Aorta (tissue), 5 donors: ENCODE data around the gene FMR1. TPM values are rescaled to one million over a fixed set of nuclear protein-coding genes. Genes with fewer than 3 reads are reported as not detected.

Source experiments
- ATAC-seq: fragments of 200-7000 bp; cut with Tn5 transposase; one replicate; pipeline ENCODE4 v1.9.1; 2022; ENCODE audit warnings: moderate library complexity; ENCODE audit not compliant: low FRiP score
- DNase-seq, 2 donors: peaks; one replicate each; pipeline ENCODE4 v3.0.0-alpha.2; 2020
- H3K27ac ChIP-seq, 2 donors: one replicate each; pipeline ENCODE4 v1.5.1; 2013; ENCODE audit warnings: low read length in 2 of 2, mild to moderate bottlenecking in 2 of 2, moderate library complexity in 2 of 2, control low read depth in 1 of 2, inconsistent platforms in 1 of 2, low read depth in 1 of 2
- H3K27me3 ChIP-seq, 2 donors: one replicate each; pipeline ENCODE4 v1.6.1; 2013; ENCODE audit warnings: control low read depth in 1 of 2, low read length in 1 of 2, mild to moderate bottlenecking in 1 of 2, moderate library complexity in 1 of 2; ENCODE audit not compliant: insufficient read depth in 2 of 2, control insufficient read depth in 1 of 2
- H3K36me3 ChIP-seq, 2 donors: one replicate each; pipeline ENCODE4 v1.6.1; 2013; ENCODE audit warnings: control low read depth in 1 of 2, low read length in 1 of 2, mild to moderate bottlenecking in 1 of 2; ENCODE audit not compliant: insufficient read depth in 2 of 2, control insufficient read depth in 1 of 2
- H3K4me1 ChIP-seq, 2 donors: one replicate each; pipeline ENCODE4 v1.6.1; 2013; ENCODE audit warnings: low read length in 2 of 2, control low read depth in 1 of 2, mild to moderate bottlenecking in 1 of 2, moderate library complexity in 1 of 2; ENCODE audit not compliant: insufficient read depth in 2 of 2, control insufficient read depth in 1 of 2
- H3K4me3 ChIP-seq, 2 donors: one replicate each; pipeline ENCODE4 v1.5.1; 2013; ENCODE audit warnings: low read length in 2 of 2, control low read depth in 1 of 2, mild to moderate bottlenecking in 1 of 2
- H3K9me3 ChIP-seq: one replicate; pipeline ENCODE4 v1.6.1; 2013; ENCODE audit warnings: mild to moderate bottlenecking, low read length; ENCODE audit not compliant: control insufficient read depth
- WGBS, 2 donors: extraction: QIAGEN DNeasy Blood & Tissue Kit; methylation state at CpG; one replicate each; pipeline ENCODE4 v1.1.7; 2013; 5-methylcytosine and 5-hydroxymethylcytosine counted together
- intact Hi-C, 2 donors: fragments of 100-400 bp; cut with DNase I; formaldehyde crosslinking; loops; one replicate each; pipeline versions ENCODE4 v1.14.2 to v1.15.0; 2022
- polyA plus RNA-seq, 2 donors: library from polyadenylated mRNA; stranded (reverse); fragments of 200-250 nt; gene quantifications; one replicate each; pipeline ENCODE4 v1.2.3, GENCODE V29; 2013
- total RNA-seq, 2 donors: library from RNA; stranded (reverse); fragmentation: NEBNext Ultra II Directional; extraction: Animal tissue kit (Norgen Biotek cat#: 25700); gene quantifications; one replicate each; pipeline ENCODE4 v1.2.1, GENCODE V29; 2021
- donor health status: healthy with polysubstance abuse.
- donor health status: Bipolar disorder and iron deficiency.
- donor health status: DM: no; HTN: no; CAD: no.
- donor health status: DM: no; HTN: no; CAD: no.
- donor health status: DM: yes; HTN: yes; CAD: no.

Gene FMR1
- total and polyA plus RNA-seq, 4 donors, result 25.4 to 51.8 (median 36.1) TPM

GRCh38 chrX:147933815-147934214, 22.1 kb downstream of the FMR1 start:
- Histone ChIP-seq H3K36me3 (no peaks in the 10 kb centered on the region), H3K4me3 (no peak overlapping the region), H3K27ac (no peak overlapping the region), H3K27me3 (no peaks in the 10 kb centered on the region), H3K4me1 (no peaks in the 10 kb centered on the region), H3K9me3 (no peaks in the 10 kb centered on the region)
- ATAC-seq (no peak), DNase-seq (no peak)
- 79 to 88% methylated on average over 1 of the region's 1 CpG for WGBS, 2 donors
- intact Hi-C loops, result no loop called here

GRCh38 chrX:147935156-147935758, 23.5 kb downstream of the FMR1 start:
- no peaks in the 10 kb centered on the region for H3K27me3 ChIP-seq
- no peak for DNase-seq
- no peaks in the 10 kb centered on the region for H3K4me1 ChIP-seq
- intact Hi-C loops, result no loop called here
- H3K36me3 ChIP-seq, result no peaks in the 10 kb centered on the region
- no peaks in the 10 kb centered on the region for H3K9me3 ChIP-seq
- no peak for ATAC-seq
- H3K27ac ChIP-seq, result no peak overlapping the region
- H3K4me3 ChIP-seq, result no peak overlapping the region
- WGBS, 2 donors, result 69 to 95% methylated on average over 3 of the region's 3 CpGs

- H3K4me3 ChIP-seq, result no peak overlapping the region
- no peak overlapping the region for H3K27ac ChIP-seq
- 94 to 96% methylated on average over 5 of the region's 5 CpGs for WGBS, 2 donors
- no peaks in the 10 kb centered on the region for H3K27me3 ChIP-seq
- H3K36me3 ChIP-seq, result no peaks in the 10 kb centered on the region
- DNase-seq, result no peak
- intact Hi-C loops, result no loop called here
- H3K9me3 ChIP-seq, result no peaks in the 10 kb centered on the region
- H3K4me1 ChIP-seq, result no peaks in the 10 kb centered on the region
- no peak for ATAC-seq
Measured at GRCh38 chrX:147945286-147945685, 33.6 kb downstream of the FMR1 start.

- H3K36me3 ChIP-seq, result no peaks in the 10 kb centered on the region
- WGBS, 2 donors, result 85 to 93% methylated on average over 7 of the region's 7 CpGs
- no peaks in the 10 kb centered on the region for H3K27me3 ChIP-seq
- intact Hi-C loops, result no loop called here
- H3K4me1 ChIP-seq, result no peaks in the 10 kb centered on the region
- no peak overlapping the region for H3K4me3 ChIP-seq
- no peak for ATAC-seq
- DNase-seq, result no peak
- no peak overlapping the region for H3K27ac ChIP-seq
- no peaks in the 10 kb centered on the region for H3K9me3 ChIP-seq
Measured at GRCh38 chrX:147948531-147948930, 36.8 kb downstream of the FMR1 start.

GRCh38 chrX:147950352-147950751, 38.6 kb downstream of the FMR1 start:
- no peaks in the 10 kb centered on the region for H3K27me3 ChIP-seq
- no peak for ATAC-seq
- no peak overlapping the region for H3K27ac ChIP-seq
- intact Hi-C loops, result no loop called here
- H3K36me3 ChIP-seq, result no peaks in the 10 kb centered on the region
- H3K9me3 ChIP-seq, result no peaks in the 10 kb centered on the region
- 71 to 96% methylated on average over 1 of the region's 1 CpG for WGBS, 2 donors
- no peak overlapping the region for H3K4me3 ChIP-seq
- H3K4me1 ChIP-seq, result no peaks in the 10 kb centered on the region
- DNase-seq, result no peak

- ATAC-seq (no peak), DNase-seq (no peak)
- Histone ChIP-seq H3K4me3 (no peak overlapping the region), H3K27me3 (no peaks in the 10 kb centered on the region), H3K36me3 (no peaks in the 10 kb centered on the region), H3K4me1 (no peaks in the 10 kb centered on the region), H3K27ac (no peak overlapping the region), H3K9me3 (no peaks in the 10 kb centered on the region)
- WGBS, 2 donors, result 53 to 58% methylated on average over 2 of the region's 2 CpGs
- intact Hi-C loops, result no loop called here
Measured at GRCh38 chrX:147953976-147954375, 42.3 kb downstream of the FMR1 start.

- Histone ChIP-seq H3K36me3 (no peaks in the 10 kb centered on the region), H3K9me3 (no peaks in the 10 kb centered on the region), H3K27me3 (no peaks in the 10 kb centered on the region), H3K4me1 (no peaks in the 10 kb centered on the region), H3K4me3 (no peak overlapping the region), H3K27ac (no peak overlapping the region)
- ATAC-seq (no peak), DNase-seq (no peak)
- intact Hi-C loops, result no loop called here
- WGBS, 2 donors, result 61 to 80% methylated on average over 2 of the region's 2 CpGs
Measured at GRCh38 chrX:147957291-147957690, 45.6 kb downstream of the FMR1 start.

- H3K4me3 ChIP-seq, result no peak overlapping the region
- no peaks in the 10 kb centered on the region for H3K27me3 ChIP-seq
- ATAC-seq (no peak), DNase-seq (no peak)
- H3K27ac ChIP-seq, result no peak overlapping the region
- intact Hi-C loops, result no loop called here
- WGBS, 2 donors, result 69 to 85% methylated on average over 1 of the region's 1 CpG
- H3K9me3 ChIP-seq, result no peaks in the 10 kb centered on the region
- no peaks in the 10 kb centered on the region for H3K4me1 ChIP-seq
- no peaks in the 10 kb centered on the region for H3K36me3 ChIP-seq
Measured at GRCh38 chrX:147958291-147958690, 46.6 kb downstream of the FMR1 start.

- ATAC-seq (no peak), DNase-seq (no peak)
- no peak overlapping the region for H3K27ac ChIP-seq
- H3K27me3 ChIP-seq, result no peaks in the 10 kb centered on the region
- no peaks in the 10 kb centered on the region for H3K9me3 ChIP-seq
- H3K36me3 ChIP-seq, result no peaks in the 10 kb centered on the region
- intact Hi-C loops, result no loop called here
- no peaks in the 10 kb centered on the region for H3K4me1 ChIP-seq
- WGBS, 2 donors, result 67 to 73% methylated on average over 2 of the region's 2 CpGs
- H3K4me3 ChIP-seq, result no peak overlapping the region
Measured at GRCh38 chrX:147960722-147961121, 49.0 kb downstream of the FMR1 start.
